Endothelial cell of umbilical vein (primary cell): Measurements from ENCODE around the gene CD2AP. TPM values are rescaled to one million over a fixed set of nuclear protein-coding genes. Genes with fewer than 3 reads are reported as not detected.
A peak's percentile ranks its signal among the peaks of the same experiment; 100 is the strongest.

Experiments
- BruUV-seq: library from RNA; stranded (reverse); fragments of 400-500 nt; replicated peaks from 2 replicates; lab custom pipeline; 2021; lab: Mats Ljungman, UMichigan
- CTCF ChIA-PET: fragments of 300-600, 350-600 bp; sonication (Branson Sonifier 250); formaldehyde crosslinking; loops from one replicate; lab custom pipeline; 2021; ENCODE audit warnings: antibody characterized with exemption, inconsistent platforms; lab: Charles Lee
- POLR2A ChIA-PET: fragments of 300-600, 350-600 bp; sonication (Branson Sonifier 250); formaldehyde crosslinking; loops from one replicate; lab custom pipeline; 2021; ENCODE audit warnings: antibody characterized with exemption, inconsistent platforms; lab: Charles Lee
- DNase-seq: peaks from one replicate; pipeline ENCODE4 v3.0.0-alpha.2; 2011; ENCODE audit warnings: low read depth, low spot score
- FAIRE-seq: peaks from 2 replicates; lab custom pipeline; 2011; peaks lifted over from hg19 to GRCh38; lab: Jason Lieb, UNC
- H2AFZ ChIP-seq: 2 replicates; pipeline ENCODE4 v1.6.0; 2012; ENCODE audit warnings: low read depth, low read length, control low read depth, inconsistent platforms
- H3K27ac ChIP-seq: 2 replicates; pipeline ENCODE4 v1.5.1; 2011; ENCODE audit warnings: low read depth, mild to moderate bottlenecking, control low read depth, low read length, moderate library complexity; ENCODE audit not compliant: insufficient read depth
- H3K27me3 ChIP-seq, 2 experiments: 2 replicates each; pipeline versions ENCODE4 v1.6.0 to v1.6.1; 2011; ENCODE audit warnings: low read length in 2 of 2, mixed read lengths in 1 of 2; ENCODE audit not compliant: control insufficient read depth in 2 of 2, insufficient read depth in 2 of 2
- H3K36me3 ChIP-seq, 2 experiments: 2 replicates in 1 of 2; 3 replicates in 1 of 2; pipeline ENCODE4 v1.5.1; 2011; ENCODE audit warnings: low read length in 2 of 2, mild to moderate bottlenecking in 1 of 2, moderate library complexity in 1 of 2; ENCODE audit not compliant: control insufficient read depth in 2 of 2, insufficient read depth in 2 of 2; ENCODE audit errors: extremely low read depth in 1 of 2
- H3K4me1 ChIP-seq: 3 replicates; pipeline ENCODE4 v1.5.1; 2011; ENCODE audit warnings: mild to moderate bottlenecking, low read length; ENCODE audit not compliant: control insufficient read depth, insufficient read depth; ENCODE audit errors: extremely low read depth
- H3K4me2 ChIP-seq: 2 replicates; pipeline ENCODE4 v1.6.1; 2011; ENCODE audit warnings: low read length, control low read depth, mixed read lengths; ENCODE audit not compliant: insufficient read depth
- H3K4me3 ChIP-seq, 3 experiments: fragments of 200-600 bp in 1 of 3; sonication (generic), shearing (Covaris generic) in 1 of 3; replicated peaks in 1 of 3; 2 replicates each; pipeline ENCODE4 v1.5.1; 2011 to 2016; ENCODE audit warnings: control low read depth in 3 of 3, low read length in 3 of 3, mild to moderate bottlenecking in 2 of 3, inconsistent platforms in 1 of 3, low read depth in 1 of 3, moderate library complexity in 1 of 3; ENCODE audit not compliant: insufficient read depth in 1 of 3
- H3K79me2 ChIP-seq: 2 replicates; pipeline ENCODE4 v1.6.0; 2012; ENCODE audit warnings: low read length, inconsistent platforms; ENCODE audit not compliant: control insufficient read depth, insufficient read depth
- H3K9ac ChIP-seq: replicated peaks from 2 replicates; pipeline ENCODE3; 2011; ENCODE audit warnings: low read length, control low read depth; ENCODE audit not compliant: insufficient read depth; ENCODE audit errors: extremely low read depth
- H3K9me1 ChIP-seq: replicated peaks from 3 replicates; pipeline ENCODE4 v1.6.0; 2011; ENCODE audit warnings: mild to moderate bottlenecking, low read length; ENCODE audit not compliant: control insufficient read depth, insufficient read depth; ENCODE audit errors: extremely low read depth
- H3K9me3 ChIP-seq: replicated peaks from 2 replicates; pipeline ENCODE4 v1.5.1; 2012; ENCODE audit warnings: low read length, inconsistent platforms; ENCODE audit not compliant: control insufficient read depth, insufficient read depth
- H4K20me1 ChIP-seq: replicated peaks from 2 replicates; pipeline ENCODE3; 2011; ENCODE audit warnings: mild to moderate bottlenecking, low read length; ENCODE audit not compliant: control insufficient read depth, insufficient read depth; ENCODE audit errors: extremely low read depth
- CTCF ChIP-seq, 2 donors: IDR thresholded peaks; 1 replicate in 1 of 2; 2 replicates in 1 of 2; pipeline ENCODE4 v1.5.1; 2011; ENCODE audit warnings: low read length in 2 of 2, mild to moderate bottlenecking in 2 of 2, moderate library complexity in 2 of 2, control low read depth in 1 of 2, inconsistent platforms in 1 of 2, low read depth in 1 of 2; ENCODE audit not compliant: insufficient read depth in 1 of 2; ENCODE audit errors: extremely low read depth in 1 of 2
- EZH2 ChIP-seq: IDR thresholded peaks from 2 replicates; pipeline ENCODE4 v1.6.1; 2012; ENCODE audit warnings: borderline replicate concordance, low read depth, mild to moderate bottlenecking, moderate library complexity, low read length, inconsistent platforms; ENCODE audit not compliant: severe bottlenecking
- FOS ChIP-seq: IDR thresholded peaks from 2 replicates; pipeline ENCODE4 v1.6.1; 2011; ENCODE audit warnings: mild to moderate bottlenecking, low read length, moderate library complexity, borderline replicate concordance; ENCODE audit not compliant: insufficient read depth
- GATA2 ChIP-seq: IDR thresholded peaks from 2 replicates; pipeline ENCODE4 v1.7.0; 2011; ENCODE audit warnings: low read depth, mild to moderate bottlenecking, moderate library complexity, mixed read lengths, low read length; ENCODE audit not compliant: insufficient read length, insufficient read depth
- JUN ChIP-seq: IDR thresholded peaks from 2 replicates; pipeline ENCODE4 v1.6.1; 2011; ENCODE audit warnings: borderline replicate concordance, low read depth; ENCODE audit not compliant: insufficient read length, insufficient read depth
- MYC ChIP-seq: IDR thresholded peaks from one replicate; pipeline ENCODE4 v1.6.1; 2011; ENCODE audit warnings: mild to moderate bottlenecking, low read depth, low read length
- POLR2A ChIP-seq: IDR thresholded peaks from 2 replicates; pipeline ENCODE4 v1.6.1; 2012; ENCODE audit warnings: low read depth, mild to moderate bottlenecking, control low read depth, low read length
- POLR2AphosphoS5 ChIP-seq: IDR thresholded peaks from 2 replicates; pipeline ENCODE4 v1.6.1; 2012; ENCODE audit warnings: low read depth, mild to moderate bottlenecking, control low read depth, low read length, moderate library complexity; ENCODE audit not compliant: insufficient read depth
- dilution Hi-C: fragments of 300-500 bp; cut with MboI; formaldehyde crosslinking; loops from one replicate; pipeline ENCODE4 v1.15.0; 2019; ENCODE audit warnings: low sequenced_read_pairs; ENCODE audit not compliant: extremely low pct_ligation_motif_present
- intact Hi-C: fragments of 100-400 bp; cut with micrococcal nuclease; formaldehyde crosslinking; loops from one replicate; pipeline ENCODE4 v1.10.0; 2022
- polyA plus RNA-seq, 4 experiments: library from polyadenylated mRNA; depleted of rRNA in 3 of 4; stranded (reverse) in 3 of 4; unstranded in 1 of 4; fragments of >200 nt; gene quantifications; 2 replicates each; pipeline versions ENCODE4 v1.2.1 to v1.2.3, GENCODE V29; 2011 to 2012; ENCODE audit warnings: missing spikeins in 1 of 4
- total RNA-seq: library from RNA; stranded (reverse); gene quantifications from 2 replicates; pipeline ENCODE4 v1.2.3, GENCODE V29; 2021
- TF ChIP-seq, protein P1 (sequence below): IDR thresholded peaks from 2 replicates; pipeline ENCODE4 v1.6.1; 2011; ENCODE audit not compliant: insufficient read depth, insufficient read length

CD2AP gene
- total and polyA plus RNA-seq, 2 donors (not counting 3 experiments of a cell fraction or from before 2014, with no cell fraction given): 4.2 to 39.8 TPM

GRCh38 chr6:47476781-47477496 is 650 bp upstream of the CD2AP start:
- TF ChIP-seq GATA2: no peak
- TF ChIP-seq, protein P1, sequence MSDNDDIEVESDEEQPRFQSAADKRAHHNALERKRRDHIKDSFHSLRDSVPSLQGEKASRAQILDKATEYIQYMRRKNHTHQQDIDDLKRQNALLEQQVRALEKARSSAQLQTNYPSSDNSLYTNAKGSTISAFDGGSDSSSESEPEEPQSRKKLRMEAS: no peak
- no peak for TF ChIP-seq JUN
- no peak for TF ChIP-seq MYC
- TF ChIP-seq POLR2AphosphoS5: no peak
- TF ChIP-seq POLR2A: no peak
- TF ChIP-seq CTCF (IDR thresholded peaks at IDR 0.05; ENCODE audit: extremely low read depth in 1 of 2, insufficient read depth in 1 of 2, low read depth in 1 of 2, low read length in 2 of 2): no peak
- no peak for TF ChIP-seq FOS
- TF ChIP-seq EZH2: no peak
- no peaks in the 10 kb centered on the region for H3K36me3 ChIP-seq
- H3K27me3 ChIP-seq: no peaks in the 10 kb centered on the region
- dilution Hi-C loops (no loop called here), intact Hi-C loops (loop anchor here (5.0 kb wide), 1 partner anchor 380 kb away; no protein-coding TSS in a partner anchor)
- H3K9ac ChIP-seq: peak overlapping the region; percentile 97
- H3K9me3 ChIP-seq: no peaks in the 10 kb centered on the region
- peak overlapping the region; percentile 62 to 92 (median 85) for H3K4me3 ChIP-seq
- POLR2A ChIA-PET: interaction anchor here (1.0 kb wide), 1 partner anchor 11 kb away, joined by 5 read pairs; no protein-coding TSS in a partner anchor
- no peaks in the 10 kb centered on the region for H4K20me1 ChIP-seq
- H2AFZ ChIP-seq: peak overlapping the region; percentile 33
- TSS peak; percentile 77 for BruUV-seq
- DNase-seq (no peak), FAIRE-seq (no peak)
- H3K4me1 ChIP-seq: peaks cover 28% of the 10 kb centered on the region
- H3K79me2 ChIP-seq: peaks cover 38% of the 10 kb centered on the region
- H3K27ac ChIP-seq: peak overlapping the region; percentile 71
- CTCF ChIA-PET: interaction anchor here (1.4 to 3.5 kb wide), 2 partner anchors 62 to 155 kb away, joined by 6 to 15 read pairs; no protein-coding TSS in a partner anchor
- no peaks in the 10 kb centered on the region for H3K9me1 ChIP-seq
- peak overlapping the region; percentile 86 for H3K4me2 ChIP-seq
